PC-3 (cell line): Measurements from ENCODE around the gene URB2. TPM values are rescaled to one million over a fixed set of nuclear protein-coding genes. Genes with fewer than 3 reads are reported as not detected.

Experiments used
- ATAC-seq: fragments of 200-7000 bp; cut with Tn5 transposase; 2 replicates; pipeline ENCODE4 v1.9.1; 2020; ENCODE audit warnings: mild to moderate bottlenecking, moderate library complexity
- BruUV-seq: library from RNA; stranded (reverse); fragments of 400-500 nt; replicated peaks from 2 replicates; lab custom pipeline; 2021; lab: Mats Ljungman, UMichigan
- CTCF ChIA-PET: fragments of 300-600 bp; sonication (Branson Sonifier 250); formaldehyde crosslinking; loops from one replicate; lab custom pipeline; 2022; ENCODE audit warnings: antibody characterized with exemption; lab: Charles Lee
- POLR2A ChIA-PET: fragments of 300-600 bp; sonication (Branson Sonifier 250); formaldehyde crosslinking; loops from one replicate; lab custom pipeline; 2022; ENCODE audit warnings: antibody characterized with exemption; ENCODE audit not compliant: unreplicated experiment; lab: Charles Lee
- DNase-seq: peaks from one replicate; pipeline ENCODE4 v3.0.0-alpha.2; 2015
- H2AFZ ChIP-seq: fragments of 300-600 bp; sonication (generic); 2 replicates; pipeline ENCODE4 v1.6.0; 2016; ENCODE audit warnings: antibody characterized with exemption, low read length
- H3F3A ChIP-seq: fragments of 300-600 bp; sonication (generic); one replicate; pipeline ENCODE4 v1.6.0; 2017; ENCODE audit warnings: antibody characterized with exemption, low read length, control low read depth, mild to moderate bottlenecking; ENCODE audit not compliant: unreplicated experiment
- H3K27ac ChIP-seq: fragments of 300-600 bp; sonication (generic); 2 replicates; pipeline ENCODE4 v1.5.1; 2016; ENCODE audit warnings: mild to moderate bottlenecking, low read length
- H3K27me3 ChIP-seq: fragments of 300-600 bp; sonication (generic); 2 replicates; pipeline ENCODE4 v1.6.1; 2016; ENCODE audit warnings: low read length, mixed read lengths
- H3K36me3 ChIP-seq: fragments of 300-600 bp; sonication (generic); 2 replicates; pipeline ENCODE4 v1.6.1; 2016; ENCODE audit warnings: low read depth, mixed run types, low read length, mixed read lengths
- H3K4me1 ChIP-seq: fragments of 300-600 bp; sonication (generic); 2 replicates; pipeline ENCODE4 v1.5.1; 2016; ENCODE audit warnings: low read length; ENCODE audit not compliant: insufficient read depth
- H3K4me2 ChIP-seq: fragments of 300-600 bp; sonication (generic); 2 replicates; pipeline ENCODE4 v1.6.0; 2016; ENCODE audit warnings: low read length
- H3K4me3 ChIP-seq: fragments of 300-600 bp; sonication (generic); 2 replicates; pipeline ENCODE4 v1.5.1; 2016; ENCODE audit warnings: mild to moderate bottlenecking, low read length, mixed read lengths
- H3K79me2 ChIP-seq: fragments of 300-600 bp; sonication (generic); 2 replicates; pipeline ENCODE4 v1.6.1; 2017; ENCODE audit warnings: low read length, mixed read lengths
- H3K9ac ChIP-seq: fragments of 300-600 bp; sonication (generic); 2 replicates; pipeline ENCODE4 v1.6.0; 2016; ENCODE audit warnings: mild to moderate bottlenecking, low read length
- H3K9me2 ChIP-seq: fragments of 300-600 bp; sonication (generic); replicated peaks from 2 replicates; pipeline ENCODE4 v1.6.1; 2016; ENCODE audit warnings: mixed run types, low read length, mixed read lengths
- H3K9me3 ChIP-seq: fragments of 300-600 bp; sonication (generic); 2 replicates; pipeline ENCODE4 v1.6.1; 2016; ENCODE audit warnings: low read length, mixed read lengths
- H4K20me1 ChIP-seq: fragments of 300-600 bp; sonication (generic); 2 replicates; pipeline ENCODE4 v1.6.1; 2016; ENCODE audit warnings: low read length, mixed read lengths
- EZH2 ChIP-seq: fragments of 300-600 bp; sonication (generic); IDR thresholded peaks from one replicate; pipeline ENCODE4 v1.6.1; 2017; ENCODE audit warnings: antibody characterized with exemption, mild to moderate bottlenecking, low read length; ENCODE audit not compliant: unreplicated experiment
- EZH2phosphoT487 ChIP-seq: fragments of 300-600 bp; sonication (generic); IDR thresholded peaks from 2 replicates; pipeline ENCODE4 v1.6.1; 2018; ENCODE audit warnings: mild to moderate bottlenecking, antibody characterized with exemption, low read length, borderline replicate concordance
- intact Hi-C: fragments of 100-400 bp; cut with micrococcal nuclease; formaldehyde crosslinking; loops from 2 replicates; pipeline ENCODE4 v1.9.0; 2023
- total RNA-seq: library from RNA; depleted of rRNA; stranded (reverse); fragments of >200 nt; gene quantifications from 2 replicates; pipeline ENCODE4 v1.2.3, GENCODE V29; 2014
- TF ChIP-seq, protein P1 (sequence below): fragments of 300-600 bp; sonication (generic); conservative IDR thresholded peaks from 2 replicates; pipeline ENCODE4 v1.5.1; 2017; ENCODE audit warnings: antibody characterized with exemption, low read depth, mild to moderate bottlenecking, low read length

URB2 gene
- total RNA-seq, 1 experiment from 2014 or later, result 26.2 TPM

DNA sequence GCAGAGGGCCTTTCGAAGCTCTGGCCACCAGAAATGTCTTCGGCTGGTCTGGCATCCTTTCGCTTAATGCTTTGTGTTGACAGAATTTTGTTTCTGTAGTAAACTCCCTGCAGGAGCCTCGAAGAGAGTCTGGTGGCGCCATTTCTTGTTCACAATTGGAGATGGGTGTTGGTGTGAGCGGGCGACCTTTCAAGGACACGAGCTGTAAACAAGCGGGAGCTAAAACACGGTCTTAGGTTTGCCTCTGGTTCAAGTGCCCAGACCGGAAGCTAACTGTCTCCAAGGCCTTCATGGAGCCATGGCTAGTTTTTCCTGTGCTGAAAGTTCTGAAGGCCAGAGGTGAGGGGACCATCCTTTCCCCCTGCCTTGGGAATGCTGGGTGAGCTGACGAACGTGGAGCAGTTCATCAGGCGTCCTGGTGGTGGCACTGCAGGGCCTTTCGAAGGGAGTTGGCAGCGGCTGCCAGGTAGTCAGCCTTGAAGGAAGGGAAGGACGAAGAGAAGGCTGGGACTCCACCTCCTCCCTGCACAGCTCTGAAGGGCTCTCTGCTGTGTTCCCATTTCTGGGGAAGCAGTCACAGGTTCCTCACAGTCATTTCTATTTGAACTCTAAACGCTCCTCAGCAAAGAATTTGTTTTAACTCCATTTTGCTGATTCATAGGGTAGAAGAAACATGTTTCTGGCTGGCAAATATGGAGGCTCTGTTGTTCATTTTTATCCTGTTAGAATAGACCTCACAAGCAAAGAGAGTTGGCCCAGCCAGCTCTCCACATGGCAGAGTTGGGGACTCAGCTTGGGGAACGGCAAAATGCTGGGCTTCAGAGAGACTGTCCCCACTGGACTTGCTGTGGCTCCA is 35.2 kb downstream of the URB2 start:
- Histone ChIP-seq H3K79me2 (no peaks in the 10 kb centered on the region), H3K4me3 (no peak overlapping the region), H3K9ac (no peak overlapping the region), H3F3A (no peaks in the 10 kb centered on the region), H3K4me1 (no peaks in the 10 kb centered on the region), H4K20me1 (no peaks in the 10 kb centered on the region), H3K36me3 (peaks cover 52% of the 10 kb centered on the region), H3K9me2 (no peaks in the 10 kb centered on the region), H2AFZ (no peak overlapping the region), H3K27me3 (no peaks in the 10 kb centered on the region), H3K27ac (no peak overlapping the region), H3K4me2 (no peak overlapping the region), H3K9me3 (no peaks in the 10 kb centered on the region)
- CTCF ChIA-PET, result interaction anchor here (0.5 to 0.6 kb wide), 3 partner anchors 102 to 741 kb away, joined by 3 read pairs; no protein-coding TSS in a partner anchor
- DNase-seq (peak; percentile 84), ATAC-seq (peak; percentile 92)
- no TSS peak for BruUV-seq
- POLR2A ChIA-PET, result no interaction called here
- TF ChIP-seq EZH2, result no peak
- TF ChIP-seq, protein P1, sequence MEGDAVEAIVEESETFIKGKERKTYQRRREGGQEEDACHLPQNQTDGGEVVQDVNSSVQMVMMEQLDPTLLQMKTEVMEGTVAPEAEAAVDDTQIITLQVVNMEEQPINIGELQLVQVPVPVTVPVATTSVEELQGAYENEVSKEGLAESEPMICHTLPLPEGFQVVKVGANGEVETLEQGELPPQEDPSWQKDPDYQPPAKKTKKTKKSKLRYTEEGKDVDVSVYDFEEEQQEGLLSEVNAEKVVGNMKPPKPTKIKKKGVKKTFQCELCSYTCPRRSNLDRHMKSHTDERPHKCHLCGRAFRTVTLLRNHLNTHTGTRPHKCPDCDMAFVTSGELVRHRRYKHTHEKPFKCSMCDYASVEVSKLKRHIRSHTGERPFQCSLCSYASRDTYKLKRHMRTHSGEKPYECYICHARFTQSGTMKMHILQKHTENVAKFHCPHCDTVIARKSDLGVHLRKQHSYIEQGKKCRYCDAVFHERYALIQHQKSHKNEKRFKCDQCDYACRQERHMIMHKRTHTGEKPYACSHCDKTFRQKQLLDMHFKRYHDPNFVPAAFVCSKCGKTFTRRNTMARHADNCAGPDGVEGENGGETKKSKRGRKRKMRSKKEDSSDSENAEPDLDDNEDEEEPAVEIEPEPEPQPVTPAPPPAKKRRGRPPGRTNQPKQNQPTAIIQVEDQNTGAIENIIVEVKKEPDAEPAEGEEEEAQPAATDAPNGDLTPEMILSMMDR, result peak; percentile 91
- no peak for TF ChIP-seq EZH2phosphoT487
- intact Hi-C loops, result loop anchor here (1.0 kb wide), 1 partner anchor 649 kb away; no protein-coding TSS in a partner anchor

DNA sequence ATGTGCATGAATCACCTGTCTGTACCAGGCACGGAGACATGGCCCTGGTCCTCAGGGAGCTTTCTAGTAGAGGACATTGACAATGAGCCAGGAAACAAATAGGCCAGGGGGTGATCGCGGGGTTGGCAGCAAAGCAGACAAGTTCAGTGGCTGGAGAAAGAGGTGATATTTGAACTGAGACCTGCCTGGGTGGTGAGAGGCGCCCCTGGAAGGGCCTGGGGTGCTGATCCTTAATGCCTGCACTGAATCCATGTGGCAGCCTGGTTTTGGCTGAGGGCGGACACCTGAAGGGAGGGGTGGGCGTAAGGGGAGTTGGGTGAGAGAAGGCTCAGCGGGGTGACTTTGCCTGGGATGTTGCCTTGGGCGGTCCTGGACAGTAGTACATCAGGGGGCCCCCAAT is 35.9 kb downstream of the URB2 start:
- POLR2A ChIA-PET, result no interaction called here
- Histone ChIP-seq H3F3A (no peaks in the 10 kb centered on the region), H3K36me3 (peaks cover 48% of the 10 kb centered on the region), H3K9ac (no peak overlapping the region), H3K4me1 (no peaks in the 10 kb centered on the region), H2AFZ (no peak overlapping the region), H3K27ac (no peak overlapping the region), H3K79me2 (no peaks in the 10 kb centered on the region), H4K20me1 (no peaks in the 10 kb centered on the region), H3K27me3 (no peaks in the 10 kb centered on the region), H3K9me3 (no peaks in the 10 kb centered on the region), H3K4me2 (no peak overlapping the region), H3K9me2 (no peaks in the 10 kb centered on the region), H3K4me3 (no peak overlapping the region)
- TF ChIP-seq, protein P1, result no peak
- no peak for TF ChIP-seq EZH2phosphoT487
- no peak for TF ChIP-seq EZH2
- ATAC-seq (no peak), DNase-seq (no peak)
- intact Hi-C loops, result loop anchor here (1.0 kb wide), 1 partner anchor 648 kb away; no protein-coding TSS in a partner anchor
- no TSS peak for BruUV-seq
- CTCF ChIA-PET, result interaction anchor here (0.6 kb wide), 1 partner anchor 741 kb away, joined by 3 read pairs; no protein-coding TSS in a partner anchor
